H9 (cell line): ENCODE measurements around the gene TENM4. TPM values are rescaled to one million over a fixed set of nuclear protein-coding genes. Genes with fewer than 3 reads are reported as not detected.
"Not testable (repeated sequence)": the region's sequence is repeated elsewhere in the genome, so short reads cannot be mapped to it uniquely, and the experiment has no call there.

ENCODE experiments used
- DNase-seq: peaks from one replicate; pipeline ENCODE4 v3.0.0-alpha.2; 2017
- H2AFZ ChIP-seq: one replicate; pipeline ENCODE4 v1.6.1; 2013; ENCODE audit warnings: mild to moderate bottlenecking, low read length, control low read depth, moderate library complexity
- H2AK5ac ChIP-seq: 2 replicates; pipeline ENCODE4 v1.6.1; 2013; ENCODE audit warnings: low read length, control low read depth, mixed read lengths; ENCODE audit not compliant: insufficient read length
- H2BK120ac ChIP-seq: one replicate; pipeline ENCODE4 v1.6.1; 2013; ENCODE audit warnings: low read depth, mild to moderate bottlenecking, low read length, control low read depth, inconsistent platforms; ENCODE audit not compliant: poor library complexity, severe bottlenecking
- H2BK12ac ChIP-seq: 2 replicates; pipeline ENCODE4 v1.6.1; 2013; ENCODE audit warnings: low read length, control low read depth, mixed read lengths, low read depth; ENCODE audit not compliant: insufficient read length
- H2BK15ac ChIP-seq: 2 replicates; pipeline ENCODE4 v1.6.1; 2013; ENCODE audit warnings: low read depth, low read length, control low read depth
- H2BK20ac ChIP-seq: one replicate; pipeline ENCODE4 v1.6.1; 2013; ENCODE audit warnings: low read depth, mild to moderate bottlenecking, low read length, control low read depth, inconsistent platforms; ENCODE audit not compliant: poor library complexity, severe bottlenecking
- H2BK5ac ChIP-seq: 2 replicates; pipeline ENCODE4 v1.6.1; 2013; ENCODE audit warnings: low read length, control low read depth, mixed read lengths; ENCODE audit not compliant: insufficient read length
- H3K14ac ChIP-seq: 2 replicates; pipeline ENCODE4 v1.6.1; 2013; ENCODE audit warnings: low read length, control low read depth; ENCODE audit not compliant: insufficient read depth
- H3K18ac ChIP-seq: 2 replicates; pipeline ENCODE4 v1.6.1; 2013; ENCODE audit warnings: low read depth, mild to moderate bottlenecking, mixed read lengths, low read length, control low read depth; ENCODE audit not compliant: insufficient read length
- H3K23ac ChIP-seq: 2 replicates; pipeline ENCODE4 v1.6.1; 2013; ENCODE audit warnings: low read length, control low read depth, mixed read lengths, low read depth; ENCODE audit not compliant: insufficient read length
- H3K23me2 ChIP-seq: 2 replicates; pipeline ENCODE4 v1.6.1; 2013; ENCODE audit warnings: low read depth, mild to moderate bottlenecking, mixed read lengths, low read length, control low read depth; ENCODE audit not compliant: insufficient read length, poor library complexity, severe bottlenecking
- H3K27ac ChIP-seq: 2 replicates; pipeline ENCODE4 v1.5.1; 2013; ENCODE audit warnings: low read length, control low read depth, mixed read lengths, low read depth; ENCODE audit not compliant: insufficient read length
- H3K27me3 ChIP-seq: 2 replicates; pipeline ENCODE4 v1.6.1; 2013; ENCODE audit warnings: low read length, control low read depth, inconsistent platforms; ENCODE audit not compliant: insufficient read depth
- H3K4ac ChIP-seq: 2 replicates; pipeline ENCODE4 v1.6.1; 2013; ENCODE audit warnings: low read depth, mild to moderate bottlenecking, control low read depth, inconsistent platforms, low read length, moderate library complexity
- H3K4me1 ChIP-seq: 2 replicates; pipeline ENCODE4 v1.6.1; 2013; ENCODE audit warnings: low read length, control low read depth, inconsistent platforms; ENCODE audit not compliant: insufficient read depth
- H3K4me2 ChIP-seq: 2 replicates; pipeline ENCODE4 v1.6.1; 2013; ENCODE audit warnings: low read length, control low read depth, mixed read lengths; ENCODE audit not compliant: insufficient read length, insufficient read depth
- H3K56ac ChIP-seq: 2 replicates; pipeline ENCODE4 v1.6.1; 2013; ENCODE audit warnings: low read depth, mild to moderate bottlenecking, mixed read lengths, low read length, control low read depth; ENCODE audit not compliant: insufficient read length
- H3K79me1 ChIP-seq: 2 replicates; pipeline ENCODE4 v1.6.1; 2013; ENCODE audit warnings: low read depth, mild to moderate bottlenecking, moderate library complexity, low read length, control low read depth, inconsistent platforms; ENCODE audit not compliant: insufficient read depth, poor library complexity, severe bottlenecking
- H3K79me2 ChIP-seq: 2 replicates; pipeline ENCODE4 v1.6.1; 2013; ENCODE audit warnings: low read length, control low read depth, inconsistent platforms; ENCODE audit not compliant: insufficient read depth
- H3K9ac ChIP-seq: 2 replicates; pipeline ENCODE4 v1.6.1; 2013; ENCODE audit warnings: low read length, control low read depth, mixed read lengths; ENCODE audit not compliant: insufficient read length; ENCODE audit errors: extremely low read depth
- H3K9me3 ChIP-seq: one replicate; pipeline ENCODE4 v1.6.1; 2013; ENCODE audit warnings: low read depth, low read length, inconsistent platforms; ENCODE audit not compliant: control insufficient read depth
- H3T11ph ChIP-seq: one replicate; pipeline ENCODE4 v1.6.1; 2013; ENCODE audit warnings: mild to moderate bottlenecking, low read length, control low read depth, inconsistent platforms
- H4K20me1 ChIP-seq: one replicate; pipeline ENCODE4 v1.6.1; 2013; ENCODE audit not compliant: control insufficient read depth, insufficient read length, insufficient read depth
- H4K5ac ChIP-seq: 2 replicates; pipeline ENCODE4 v1.6.1; 2013; ENCODE audit warnings: low read depth, mild to moderate bottlenecking, mixed read lengths, low read length, control low read depth; ENCODE audit not compliant: insufficient read length
- H4K8ac ChIP-seq: replicated peaks from 2 replicates; pipeline ENCODE4 v1.6.1; 2013; ENCODE audit warnings: low read length, control low read depth, mixed read lengths, low read depth; ENCODE audit not compliant: insufficient read length
- H4K91ac ChIP-seq: 2 replicates; pipeline ENCODE4 v1.6.1; 2013; ENCODE audit warnings: low read depth, mild to moderate bottlenecking, moderate library complexity, mixed read lengths, low read length, control low read depth; ENCODE audit not compliant: insufficient read length
- H3K27ac Mint-ChIP-seq, 3 experiments: 2 replicates in 2 of 3; 3 replicates in 1 of 3; pipeline ENCODE4 v1.8.0; 2020 to 2021; ENCODE audit warnings: mixed read lengths in 3 of 3, mild to moderate bottlenecking in 1 of 3, moderate library complexity in 1 of 3
- H3K27me3 Mint-ChIP-seq: 2 replicates; pipeline ENCODE4 v1.8.0; 2021; ENCODE audit warnings: low read depth, mild to moderate bottlenecking, moderate library complexity, mixed read lengths
- H3K36me3 Mint-ChIP-seq, 3 experiments: 2 replicates in 2 of 3; 3 replicates in 1 of 3; pipeline ENCODE4 v1.8.0; 2020 to 2021; ENCODE audit warnings: low read depth in 3 of 3, mixed read lengths in 3 of 3; ENCODE audit not compliant: insufficient read depth in 1 of 3
- H3K4me1 Mint-ChIP-seq, 2 experiments: 2 replicates each; pipeline ENCODE4 v1.8.0; 2020; ENCODE audit warnings: mixed read lengths in 2 of 2
- H3K4me3 Mint-ChIP-seq, 2 experiments: 2 replicates in 1 of 2; 3 replicates in 1 of 2; pipeline ENCODE4 v1.8.0; 2020 to 2021; ENCODE audit warnings: mild to moderate bottlenecking in 2 of 2, mixed read lengths in 2 of 2, moderate library complexity in 1 of 2
- H3K9me3 Mint-ChIP-seq, 2 experiments: 2 replicates in 1 of 2; 3 replicates in 1 of 2; pipeline ENCODE4 v1.8.0; 2020; ENCODE audit warnings: mild to moderate bottlenecking in 2 of 2, mixed read lengths in 2 of 2, moderate library complexity in 1 of 2
- WGBS: extraction: QIAGEN DNeasy Blood & Tissue Kit; methylation state at CpG from one replicate; pipeline ENCODE4 v1.1.7; 2013; ENCODE audit warnings: missing lambda C conversion rate, low lambda C conversion rate, mixed read lengths; ENCODE audit not compliant: insufficient read length; ENCODE audit errors: extremely low coverage; 5-methylcytosine and 5-hydroxymethylcytosine counted together
- total RNA-seq: library from RNA; stranded (reverse); gene quantifications from 2 replicates; pipeline ENCODE4 v1.2.1, GENCODE V29; 2021

Gene TENM4
- total RNA-seq, 1 experiment from 2014 or later, result 4.6 TPM

- H3K27me3 Mint-ChIP-seq, result peaks cover 30% of the 10 kb centered on the region
- H4K5ac ChIP-seq, H3K27ac Mint-ChIP-seq, H3K4me2 ChIP-seq, H3K4me3 Mint-ChIP-seq, H3K18ac ChIP-seq, H3K56ac ChIP-seq, H3K9me3 ChIP-seq, H2BK120ac ChIP-seq, H4K91ac ChIP-seq, H2BK12ac ChIP-seq, H2AK5ac ChIP-seq, H3K4ac ChIP-seq, H3K4me1 Mint-ChIP-seq, H3K27ac ChIP-seq, H3K23ac ChIP-seq, H4K8ac ChIP-seq, H3K36me3 Mint-ChIP-seq, H2BK5ac ChIP-seq, H3K79me2 ChIP-seq, H3K79me1 ChIP-seq, H3K9ac ChIP-seq, H2BK20ac ChIP-seq, H3T11ph ChIP-seq, H3K14ac ChIP-seq, H2BK15ac ChIP-seq, DNase-seq, H3K27me3 ChIP-seq, H2AFZ ChIP-seq, H4K20me1 ChIP-seq, H3K4me1 ChIP-seq, H3K23me2 ChIP-seq: not testable (repeated sequence)
- H3K9me3 Mint-ChIP-seq, result peaks cover 10 to 12% of the 10 kb centered on the region in 2 experiments; a peak in 4 of 5 replicates
- no CpG with 5 or more reads among the region's 10 CpGs for WGBS
Observed at GRCh38 chr11:79190553-79190952, 250.3 kb downstream of the TENM4 start.
